GM21423 (cell line): Measurements from ENCODE around the gene MAD2L1.

ENCODE experiments used
- ATAC-seq: cut with Tn5 transposase; IDR thresholded peaks from one replicate; pipeline ENCODE4 v1.9.1; 2021; ENCODE audit warnings: mild to moderate bottlenecking, moderate library complexity; ENCODE audit not compliant: unreplicated experiment

Gene MAD2L1

GRCh38 chr4:120062663-120063195 lies 3.9 kb downstream of the MAD2L1 start:
- no peak for ATAC-seq

GRCh38 chr4:120059036-120059435 lies 7.6 kb downstream of the MAD2L1 start:
- ATAC-seq: no peak

- ATAC-seq: no peak
These were observed 9.2 kb downstream of the MAD2L1 start for GRCh38 chr4:120057416-120057815.

- no peak for ATAC-seq
These were observed 10.4 kb downstream of the MAD2L1 start for GRCh38 chr4:120056246-120056645.

GRCh38 chr4:120055795-120056194 lies 10.9 kb downstream of the MAD2L1 start:
- no peak for ATAC-seq

- ATAC-seq: no peak
These were observed 11.5 kb downstream of the MAD2L1 start for GRCh38 chr4:120055162-120055561.

GRCh38 chr4:120053911-120054310 lies 12.7 kb downstream of the MAD2L1 start:
- peak; percentile 64 for ATAC-seq

- ATAC-seq: no peak
These were observed 13.8 kb downstream of the MAD2L1 start for GRCh38 chr4:120052856-120053255.

- ATAC-seq: no peak
These were observed 15.4 kb downstream of the MAD2L1 start for GRCh38 chr4:120051253-120051652.

GRCh38 chr4:120049732-120050494 lies 16.7 kb downstream of the MAD2L1 start:
- peak; percentile 88 for ATAC-seq

- ATAC-seq: no peak
These were observed 22.8 kb downstream of the MAD2L1 start for GRCh38 chr4:120043828-120044227.

GRCh38 chr4:120037411-120037810 lies 29.2 kb downstream of the MAD2L1 start:
- ATAC-seq: no peak

- no peak for ATAC-seq
These were observed 31.7 kb downstream of the MAD2L1 start for GRCh38 chr4:120034913-120035312.

- no peak for ATAC-seq
These were observed 39.8 kb downstream of the MAD2L1 start for GRCh38 chr4:120026853-120027252.

- no peak for ATAC-seq
These were observed 41.1 kb downstream of the MAD2L1 start for GRCh38 chr4:120025516-120025915.

- no peak for ATAC-seq
These were observed 47.9 kb downstream of the MAD2L1 start for GRCh38 chr4:120018786-120019185.

GRCh38 chr4:120017939-120018692 lies 48.5 kb downstream of the MAD2L1 start:
- no peak for ATAC-seq

GRCh38 chr4:120011725-120012124 lies 54.9 kb downstream of the MAD2L1 start:
- no peak for ATAC-seq

GRCh38 chr4:120010646-120011045 lies 56.0 kb downstream of the MAD2L1 start:
- no peak for ATAC-seq

- no peak for ATAC-seq
These were observed 56.9 kb downstream of the MAD2L1 start for GRCh38 chr4:120009731-120010130.

GRCh38 chr4:120008957-120009356 lies 57.7 kb downstream of the MAD2L1 start:
- no peak for ATAC-seq

- ATAC-seq: no peak
These were observed 58.7 kb downstream of the MAD2L1 start for GRCh38 chr4:120007896-120008436.
